GM18870 (cell line): ENCODE results near the gene CHSY1.

ENCODE experiments used
- ATAC-seq: cut with Tn5 transposase; IDR thresholded peaks from one replicate; pipeline ENCODE4 v1.9.1; 2021; ENCODE audit warnings: moderate library complexity; ENCODE audit not compliant: unreplicated experiment

Gene CHSY1

DNA sequence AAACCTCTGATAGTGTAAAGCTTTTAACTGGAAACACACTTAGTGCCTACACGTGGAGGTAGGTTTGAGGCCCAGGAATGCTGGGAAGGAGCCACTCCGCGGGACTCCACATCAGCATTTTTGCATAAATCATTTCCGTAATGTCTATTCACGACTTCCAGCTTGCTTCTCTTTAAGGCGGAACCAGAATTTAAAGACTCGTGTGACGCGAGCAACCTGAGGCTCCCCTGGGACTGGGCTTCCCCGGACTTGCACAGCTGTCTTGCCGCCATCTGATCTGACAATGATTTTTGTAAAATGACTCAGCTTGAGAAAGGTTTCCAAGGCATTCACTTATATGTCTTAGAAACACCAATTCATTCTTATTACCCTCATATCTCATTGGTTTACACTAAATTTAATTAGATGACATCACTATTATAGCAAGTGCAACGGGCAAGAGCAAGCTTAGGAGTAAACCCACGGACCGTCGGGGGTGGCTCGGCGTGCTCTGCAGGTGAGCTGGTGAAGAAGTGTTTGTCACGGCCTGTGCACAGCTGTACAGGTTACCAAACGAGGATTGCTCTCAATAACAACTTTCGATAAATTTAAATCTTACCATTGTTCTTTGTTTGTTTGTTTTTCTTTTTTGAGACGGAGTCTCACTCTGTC lies 95.2 kb downstream of the CHSY1 start:
- ATAC-seq = peak; percentile 79

DNA sequence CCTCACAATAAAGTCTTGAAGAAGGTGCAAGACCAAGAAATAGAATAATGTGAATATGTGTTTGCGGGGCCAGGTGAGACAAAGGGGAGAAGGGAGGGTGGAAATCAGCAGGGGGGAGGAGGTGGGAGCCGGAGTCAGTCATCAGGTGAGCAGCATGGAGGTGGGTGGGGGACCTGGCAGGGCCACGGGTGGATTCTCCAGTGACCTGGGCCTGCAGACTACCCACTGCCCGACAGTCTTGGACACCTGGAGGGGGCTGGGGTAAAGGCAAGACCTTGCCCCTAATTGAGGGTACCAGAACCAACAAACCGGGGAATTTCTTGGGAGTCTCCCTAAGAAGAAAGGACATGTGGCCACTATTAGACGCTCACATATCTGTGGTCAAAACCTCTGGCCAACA lies 95.8 kb downstream of the CHSY1 start:
- no peak for ATAC-seq

DNA sequence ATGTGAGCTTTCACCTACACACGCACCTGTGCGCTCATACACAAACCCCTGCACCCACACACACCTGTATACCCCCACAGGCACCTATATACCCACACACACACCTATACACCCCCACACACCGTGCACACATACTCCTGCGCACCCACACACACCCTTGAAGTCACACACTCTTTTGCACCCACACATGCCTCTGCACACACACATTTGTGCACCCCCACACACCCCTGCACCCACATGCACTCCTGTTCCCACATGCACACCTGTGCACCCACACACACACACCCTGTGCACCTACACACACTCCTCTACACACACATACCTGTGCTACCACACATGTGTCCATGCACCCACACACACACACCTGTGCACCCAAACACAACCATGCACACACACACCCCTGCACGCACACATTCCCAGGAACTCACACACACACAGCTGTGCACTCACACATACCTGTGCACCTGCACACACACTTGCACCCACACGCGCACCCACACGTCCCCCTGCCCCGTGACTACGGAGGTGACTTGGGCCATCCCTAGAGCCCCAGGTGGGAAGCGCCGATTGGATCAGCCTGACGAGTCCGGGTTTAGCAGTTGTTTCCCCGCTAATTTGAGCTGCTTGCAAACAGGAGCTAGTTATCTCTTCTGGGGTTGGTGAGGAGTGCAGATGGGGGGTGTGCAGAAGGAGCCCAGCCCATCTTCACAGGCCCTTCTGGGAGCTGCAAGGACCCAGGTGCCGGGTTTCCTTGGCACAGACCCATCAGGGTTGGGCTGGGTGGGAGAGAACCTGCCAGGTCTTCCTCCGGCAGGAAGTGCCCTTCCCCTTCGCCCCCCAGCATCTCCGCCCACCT lies 97.8 kb downstream of the CHSY1 start:
- ATAC-seq = no peak

DNA sequence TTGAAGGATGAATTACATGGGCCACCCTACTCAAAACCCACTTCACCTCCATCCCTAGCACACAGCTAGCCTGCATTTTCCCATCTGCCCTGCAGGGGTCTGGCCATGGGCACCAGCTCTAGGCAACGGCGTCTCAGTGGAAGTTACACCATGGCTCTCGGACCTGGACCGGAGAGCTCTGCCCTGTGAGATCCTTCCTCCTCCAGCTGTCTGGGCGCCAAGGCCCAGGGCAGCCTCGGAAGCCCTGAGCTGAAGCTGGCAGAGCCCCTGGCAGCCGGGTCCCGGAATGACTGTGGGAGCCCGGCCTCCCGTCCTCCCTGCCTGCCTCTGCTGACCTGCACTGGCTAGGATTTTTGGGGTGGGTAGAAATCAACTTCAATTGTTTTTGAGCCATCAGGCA lies 98.9 kb downstream of the CHSY1 start:
- ATAC-seq = no peak

DNA sequence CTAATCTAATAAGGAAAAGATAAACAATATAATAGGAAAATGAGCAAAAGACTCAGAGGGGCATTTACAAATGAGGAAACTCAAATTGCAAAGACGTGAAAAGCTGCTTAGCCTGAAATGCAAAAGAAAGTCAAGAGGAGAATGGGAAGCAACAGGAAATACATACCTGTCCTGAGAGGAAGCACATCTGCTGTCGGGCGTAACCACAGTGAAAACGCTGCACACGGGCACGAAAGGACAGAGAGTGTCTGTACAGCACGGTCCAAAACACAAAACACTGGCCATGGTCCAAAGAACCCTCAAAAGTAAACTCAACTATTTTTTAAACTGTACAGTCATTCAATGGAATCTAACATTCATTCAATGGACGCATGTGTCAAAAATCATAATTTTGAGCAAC lies 100.6 kb downstream of the CHSY1 start:
- no peak for ATAC-seq

DNA sequence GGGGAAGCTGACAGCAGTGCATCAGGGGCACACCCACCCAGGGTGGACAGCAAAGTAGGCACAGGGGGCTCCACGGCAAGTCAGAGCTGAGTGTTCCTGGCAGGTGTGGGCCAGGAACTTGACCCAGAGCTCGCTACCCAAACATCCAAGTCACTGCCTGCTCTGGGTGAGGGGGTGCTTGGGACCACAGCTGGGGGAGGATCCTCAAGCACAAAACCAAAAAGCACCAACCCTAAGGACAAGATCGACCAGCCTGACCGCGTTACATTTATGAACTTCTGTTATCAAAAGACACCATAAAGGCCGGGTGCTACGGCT lies 101.2 kb downstream of the CHSY1 start:
- ATAC-seq = no peak

DNA sequence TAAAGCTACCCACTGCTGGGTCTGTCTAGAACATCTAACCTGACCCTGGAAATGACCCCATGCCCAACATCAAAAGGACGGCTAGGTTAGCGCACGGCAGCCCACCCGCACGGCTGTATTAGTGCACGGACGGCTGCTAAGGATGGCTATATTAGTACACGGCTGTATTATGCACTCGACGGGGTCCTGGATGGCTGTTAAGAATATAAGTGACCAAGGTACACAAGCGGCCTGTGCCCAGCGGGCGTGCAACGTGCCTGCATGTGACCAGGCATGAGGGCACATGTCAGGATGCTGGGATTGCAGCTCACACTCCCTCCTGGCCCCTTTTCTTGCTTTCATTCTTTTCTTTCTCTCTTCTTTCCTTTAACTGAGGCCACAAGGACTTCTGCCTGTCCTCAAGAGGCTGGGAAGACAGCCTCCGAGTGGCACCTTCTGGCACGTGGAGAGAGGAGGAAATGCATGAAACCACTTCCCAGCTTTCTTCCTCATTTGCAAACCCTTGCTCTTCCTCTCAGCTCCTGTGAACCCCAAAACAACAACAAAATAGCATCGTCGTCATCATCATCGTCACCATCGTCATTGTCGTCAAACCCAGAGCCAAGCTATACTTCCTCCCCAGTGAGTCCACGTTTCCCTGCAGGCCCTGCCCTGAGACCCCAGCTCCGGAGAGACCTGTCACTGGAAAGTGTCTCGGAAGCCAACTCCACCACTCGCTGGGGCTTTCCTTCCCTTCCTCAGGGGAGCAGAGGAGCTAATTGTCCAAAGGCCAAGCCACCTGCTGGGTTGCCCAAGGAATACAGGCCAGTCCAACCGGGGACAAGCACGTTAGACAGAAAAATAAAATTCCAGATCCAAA lies 101.8 kb downstream of the CHSY1 start:
- ATAC-seq = no peak

DNA sequence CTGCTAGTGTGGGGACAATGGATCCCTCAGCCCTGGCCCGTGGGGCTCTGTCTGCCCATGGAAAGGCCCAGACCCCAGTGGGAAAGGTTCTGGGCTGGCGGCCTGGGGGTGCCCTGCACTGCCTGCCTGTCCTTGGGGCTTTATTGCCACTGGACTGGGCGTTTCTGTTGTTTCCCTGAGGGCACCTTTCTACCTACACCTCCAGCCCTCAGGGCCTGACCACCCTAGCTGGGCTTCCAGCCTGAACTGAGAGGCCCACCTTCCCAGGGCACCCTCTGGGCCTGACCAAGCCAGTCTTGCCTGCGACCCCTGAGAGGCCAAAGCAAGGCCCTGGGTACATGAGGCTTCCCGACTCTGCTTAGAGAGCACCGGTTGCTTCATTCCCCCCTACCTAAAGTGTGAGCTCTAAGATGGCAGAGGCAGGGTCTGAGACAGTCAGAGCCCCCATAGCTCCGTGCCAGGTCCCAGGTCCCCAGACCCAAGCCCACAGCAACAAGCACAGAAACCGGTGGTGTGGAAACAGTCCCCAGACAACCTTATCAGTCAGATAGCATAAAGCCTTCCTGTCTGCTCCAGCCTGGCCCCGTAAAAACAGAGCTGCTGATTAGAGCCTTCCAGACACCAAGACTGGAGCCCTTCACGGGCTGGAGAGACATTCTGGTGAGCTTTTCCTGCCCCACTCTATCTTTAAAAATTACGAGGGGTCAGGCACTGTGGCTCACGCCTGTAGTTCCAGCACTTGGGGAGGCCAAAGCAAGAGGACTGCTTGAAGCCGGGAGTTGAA lies 102.8 kb downstream of the CHSY1 start:
- no peak for ATAC-seq

DNA sequence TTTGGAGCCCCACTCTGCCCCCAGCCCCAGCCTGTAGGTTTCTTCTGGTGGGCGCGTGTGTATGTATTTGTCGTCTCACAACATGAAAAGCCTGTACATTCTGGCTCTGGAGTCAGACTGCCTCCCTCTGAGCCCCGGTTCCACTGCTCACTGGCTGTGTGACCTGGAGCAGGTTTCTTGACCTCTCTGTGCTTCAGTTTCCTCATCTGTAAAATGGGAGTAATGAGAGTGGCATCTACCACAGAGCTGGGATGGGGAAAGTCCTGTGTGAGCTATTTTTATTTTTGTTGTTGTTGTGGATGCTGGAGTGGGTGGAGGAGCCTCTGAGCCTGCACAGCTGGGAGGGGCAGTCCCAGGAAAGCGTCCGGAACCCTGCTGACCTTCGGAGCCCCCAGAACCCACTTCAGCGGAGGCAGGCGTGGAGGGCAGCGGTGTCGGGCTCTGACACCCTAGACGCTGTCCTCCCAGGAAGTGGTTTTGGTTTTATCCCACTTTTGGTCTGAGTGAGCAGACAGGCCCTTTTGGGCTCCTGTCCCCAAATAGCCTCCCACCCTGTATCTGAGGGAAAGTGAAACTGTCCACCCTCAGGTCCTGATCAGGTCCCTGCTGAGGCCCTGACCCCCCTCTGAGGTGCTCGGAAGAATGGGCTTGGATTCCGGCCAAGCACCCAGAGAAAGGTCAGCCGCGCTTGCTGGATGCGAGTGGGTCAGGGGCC lies 103.5 kb downstream of the CHSY1 start:
- ATAC-seq = peak; percentile 66

DNA sequence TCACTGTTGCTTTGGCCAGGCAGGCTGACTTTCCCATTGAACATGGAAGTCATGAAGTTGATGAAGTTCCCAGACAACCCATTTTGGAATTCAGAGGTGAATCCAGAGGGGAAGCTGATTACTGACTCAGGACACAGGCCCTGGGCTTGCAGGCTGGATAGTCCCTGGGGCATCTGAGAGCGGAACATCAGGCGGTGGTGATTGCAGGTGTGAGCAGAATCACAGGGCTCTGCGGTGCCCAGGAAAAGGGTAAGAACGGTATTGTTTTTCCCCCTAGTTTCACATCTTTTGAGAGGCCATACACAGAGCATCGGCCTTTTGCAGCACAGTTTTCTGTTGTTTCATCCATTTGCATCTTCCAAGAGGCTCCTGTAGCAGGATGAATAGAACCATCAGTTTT lies 104.7 kb downstream of the CHSY1 start:
- no peak for ATAC-seq

DNA sequence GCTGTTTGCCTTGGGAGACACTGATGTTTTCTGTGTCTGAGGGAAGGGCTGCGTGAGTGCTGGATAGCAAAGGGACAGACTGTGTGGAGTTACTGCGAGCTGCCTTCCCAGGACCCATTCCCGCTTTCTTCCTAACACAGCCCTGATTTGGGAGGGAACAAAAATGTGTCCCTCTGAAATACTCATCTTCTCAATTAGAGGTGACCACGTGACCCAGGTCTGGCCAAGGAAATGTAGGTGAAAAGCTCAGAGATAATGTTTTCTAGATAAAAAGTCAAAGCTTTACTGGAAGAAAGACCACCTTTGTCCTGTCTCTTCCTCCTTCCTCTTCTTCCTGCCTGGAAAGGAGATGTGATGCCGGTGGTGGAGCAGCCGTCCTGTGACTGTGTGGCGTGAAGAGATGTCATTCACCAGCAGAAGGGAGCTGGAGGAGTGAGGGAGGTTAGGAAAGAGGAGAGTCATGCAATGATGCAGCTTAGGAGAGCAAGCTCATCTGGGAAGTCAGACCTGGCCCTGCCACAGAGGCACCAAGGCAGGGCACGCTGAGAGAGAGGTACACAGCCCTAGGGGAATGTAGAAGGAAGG lies 105.6 kb downstream of the CHSY1 start:
- no peak for ATAC-seq

DNA sequence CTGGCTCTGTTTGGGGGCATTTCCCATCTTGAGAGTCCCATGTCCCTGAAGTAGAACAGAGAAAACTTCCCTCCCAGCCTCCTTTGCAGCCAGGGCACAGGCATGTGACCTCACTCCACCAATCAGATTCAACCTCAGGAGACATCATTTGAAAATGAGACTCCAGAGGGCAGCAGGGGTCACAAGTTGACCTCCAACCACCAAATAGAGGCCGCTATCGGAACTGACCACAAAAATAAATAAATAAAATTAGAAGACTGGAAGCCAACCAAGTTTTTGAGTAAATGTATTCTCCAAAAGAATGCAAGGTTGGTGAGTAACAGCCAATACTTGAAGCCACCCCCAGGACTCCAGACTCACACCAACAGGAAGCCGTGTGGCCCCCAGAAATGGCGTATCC lies 106.5 kb downstream of the CHSY1 start:
- ATAC-seq = no peak

DNA sequence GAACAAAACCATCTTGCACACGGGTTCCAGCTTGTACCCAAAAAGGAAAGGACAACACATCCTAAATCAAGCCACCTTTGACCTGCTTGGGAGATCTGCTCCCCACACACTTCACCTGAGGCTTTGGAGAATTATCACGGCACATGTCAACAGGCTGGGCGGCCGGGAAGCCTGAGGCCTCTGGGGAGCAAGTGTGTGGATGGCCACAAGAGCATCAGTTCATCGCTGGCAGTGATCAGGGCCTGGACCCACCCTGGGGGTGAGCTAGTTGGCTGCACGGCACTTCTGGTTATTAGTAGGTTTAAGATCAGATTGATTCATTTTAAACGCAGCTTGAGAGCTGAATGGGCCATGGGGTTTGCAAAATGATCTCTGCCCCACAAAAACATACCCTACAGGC lies 108.5 kb downstream of the CHSY1 start:
- ATAC-seq = no peak

DNA sequence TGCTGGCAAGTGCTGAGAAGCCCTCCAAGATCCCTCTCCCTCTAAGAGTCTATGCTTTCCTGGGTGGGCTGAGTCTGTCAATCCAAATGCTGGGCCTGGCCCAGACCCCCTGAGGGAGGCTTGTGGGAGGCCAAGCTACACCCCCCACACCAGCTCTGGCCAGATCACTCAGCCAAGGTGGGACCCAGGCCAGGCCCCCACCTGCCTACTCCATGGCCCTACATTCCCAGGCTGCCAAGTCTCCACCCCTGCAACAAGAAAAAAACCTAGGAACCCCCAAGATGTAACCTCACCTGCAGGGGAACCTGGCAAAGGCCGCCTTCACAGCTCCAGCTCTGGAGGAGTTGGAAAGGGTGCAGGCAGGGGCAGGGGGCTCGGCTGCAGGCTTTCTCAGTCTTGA lies 109.1 kb downstream of the CHSY1 start:
- no peak for ATAC-seq

DNA sequence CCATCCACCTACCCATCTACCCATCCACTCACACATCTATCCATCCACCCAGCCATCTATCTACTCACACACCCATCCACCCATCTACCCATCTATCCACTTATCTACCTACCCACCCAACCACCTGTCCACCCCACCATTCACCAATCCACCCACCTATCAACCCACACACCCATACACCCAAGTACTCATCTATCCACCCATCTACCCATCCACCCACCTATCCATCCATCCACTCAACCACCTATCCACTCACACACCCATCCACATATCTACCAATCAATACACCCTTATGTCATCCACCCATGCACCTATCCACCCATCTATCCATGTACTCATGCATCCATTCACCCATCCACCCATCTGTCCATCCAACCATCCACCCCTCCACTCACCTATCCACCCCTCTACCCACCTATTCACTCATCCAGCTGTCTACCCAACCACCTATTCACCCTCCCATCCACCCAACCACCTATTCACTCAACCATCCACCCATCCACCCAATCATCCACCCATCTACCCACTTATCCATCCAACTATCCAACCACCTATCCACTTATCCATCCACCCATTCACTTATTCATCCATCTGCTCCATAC lies 109.8 kb downstream of the CHSY1 start:
- ATAC-seq = no peak

DNA sequence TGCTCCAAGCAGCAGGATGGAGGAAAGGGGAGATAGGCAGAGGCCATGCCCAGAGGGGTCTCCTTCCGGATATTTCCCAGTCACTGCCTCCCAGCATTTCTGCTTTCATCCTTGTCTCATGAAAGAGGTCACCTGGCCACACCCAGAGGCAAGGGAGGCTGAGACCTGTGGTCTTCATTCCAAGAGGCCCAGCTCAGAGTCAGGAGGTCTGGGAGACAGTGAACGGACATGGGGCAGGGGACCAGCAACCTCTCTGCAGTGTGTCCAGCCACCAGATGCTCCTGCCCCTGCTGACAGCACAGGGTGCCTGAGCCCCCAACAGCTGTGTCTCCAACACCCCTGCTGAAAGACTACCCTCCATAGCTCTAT lies 111.2 kb downstream of the CHSY1 start:
- ATAC-seq = no peak

DNA sequence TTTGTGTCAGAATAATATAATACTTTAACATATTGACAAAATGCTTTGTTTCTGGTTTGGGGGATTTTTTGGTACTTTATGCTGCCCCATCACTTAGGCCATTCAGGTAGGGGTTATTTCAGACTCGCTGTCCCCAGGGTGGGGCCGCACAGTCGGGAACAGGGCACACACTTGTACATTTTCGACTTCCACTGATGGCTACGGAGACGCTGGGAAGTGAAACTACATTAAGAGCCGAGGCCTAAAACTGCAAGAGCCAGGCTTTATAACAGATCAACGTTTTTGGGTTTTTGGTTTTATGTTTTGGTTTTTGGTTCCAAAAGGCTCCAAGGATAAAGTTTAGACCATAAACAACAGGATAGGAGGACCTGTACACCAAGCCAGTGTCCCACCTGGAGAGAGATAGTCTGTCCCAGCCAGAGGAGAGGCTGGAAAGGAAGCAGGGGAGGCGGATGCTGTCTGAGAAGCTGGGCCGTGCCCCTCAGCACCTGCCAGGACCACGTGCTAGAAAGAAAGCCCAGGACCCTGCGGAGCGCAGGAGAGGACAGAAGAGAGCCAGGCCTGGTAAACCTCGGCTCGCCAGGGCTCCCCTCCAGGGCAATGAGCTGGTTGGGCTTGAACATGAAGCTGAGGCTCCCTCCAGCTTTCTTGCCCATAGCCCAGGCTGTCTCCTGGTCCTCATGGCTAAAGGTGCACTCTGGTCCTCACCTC lies 111.7 kb downstream of the CHSY1 start:
- ATAC-seq = no peak

DNA sequence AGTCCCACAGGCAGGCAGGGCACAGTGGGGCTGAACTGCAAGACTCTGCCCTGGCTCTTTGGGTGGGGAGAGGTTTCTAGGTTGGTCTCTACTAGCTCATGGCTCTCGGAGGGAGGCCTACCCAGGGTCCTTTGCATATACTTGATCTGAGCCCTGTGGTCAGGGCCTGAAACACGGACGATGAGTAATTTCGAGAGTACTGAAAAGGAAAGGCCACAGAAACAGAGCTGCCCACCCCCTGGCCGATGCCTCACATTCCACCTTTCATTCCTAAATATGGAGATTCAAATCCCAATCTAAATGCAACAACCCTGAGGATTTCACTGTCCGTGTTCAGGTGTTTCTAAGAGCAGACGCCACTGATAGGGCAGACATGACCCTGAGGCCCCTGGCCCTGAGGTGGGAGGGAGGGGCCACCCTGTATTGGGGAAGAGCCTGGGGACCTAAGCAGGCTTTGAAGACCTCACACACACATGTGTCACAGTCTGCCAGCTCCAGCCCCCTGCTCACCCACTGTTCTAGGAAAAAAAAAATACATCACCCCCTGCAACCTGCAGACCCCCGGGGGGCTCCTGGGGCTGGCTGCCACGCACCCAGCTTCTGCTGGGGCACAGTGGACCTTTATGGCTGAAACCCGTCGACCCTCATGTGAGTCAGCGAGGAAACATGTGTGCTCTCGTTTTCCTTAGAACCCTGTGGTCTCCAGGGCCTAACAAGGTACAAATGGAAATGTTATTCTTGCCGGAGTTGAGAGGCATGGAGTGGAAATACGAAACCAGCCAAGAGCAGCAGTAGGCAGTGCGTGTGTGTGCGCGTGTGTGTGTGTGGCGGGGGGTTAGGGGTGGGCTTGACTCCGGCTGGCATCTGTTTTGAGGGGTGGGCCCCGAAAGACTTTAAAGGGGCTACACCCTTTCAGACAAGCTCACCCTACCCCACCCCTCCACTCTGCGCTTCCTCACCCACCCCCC lies 112.7 kb downstream of the CHSY1 start:
- no peak for ATAC-seq
